A549 treated with Mapracorat at 1 μM for 4 hours (cell line): Measurements from ENCODE around the gene FXYD4. TPM values are rescaled to one million over a fixed set of nuclear protein-coding genes. Genes with fewer than 3 reads are reported as not detected.

Experiments used
- total RNA-seq: library from RNA; stranded (reverse); fragments of 200-300 nt; extraction: Qiagen RNA extraction; gene quantifications from 5 replicates; pipeline ENCODE4 v1.2.3, GENCODE V29; 2022

FXYD4 gene, protein sequence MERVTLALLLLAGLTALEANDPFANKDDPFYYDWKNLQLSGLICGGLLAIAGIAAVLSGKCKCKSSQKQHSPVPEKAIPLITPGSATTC
- total RNA-seq: not detected in 5 replicates

DNA sequence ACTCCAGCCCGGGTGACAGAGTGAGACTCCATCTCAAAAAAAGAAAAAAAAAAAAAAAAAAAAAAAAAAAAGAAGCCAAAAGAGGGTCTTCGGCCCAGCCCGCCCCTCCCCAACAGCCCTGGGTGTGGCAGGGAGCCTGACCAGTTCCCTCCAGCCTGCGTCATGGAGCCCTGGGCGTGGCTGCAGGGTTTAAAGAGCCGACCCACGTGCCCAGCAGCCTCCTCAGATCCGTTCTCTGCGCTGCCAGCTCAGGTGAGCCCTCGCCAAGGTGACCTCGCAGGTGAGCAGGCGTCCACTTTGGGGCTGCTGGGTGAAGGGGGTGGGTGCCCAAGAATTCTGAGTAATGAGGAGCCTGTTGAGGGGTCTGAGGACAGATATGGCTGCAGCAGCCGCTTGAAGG is at the start of gene FXYD4:
Gene FXYD4, plus strand, starts transcription at position 219 of the 400 bp plus-strand sequence. CDS start 2,111 bp downstream, outside the sequence.

DNA sequence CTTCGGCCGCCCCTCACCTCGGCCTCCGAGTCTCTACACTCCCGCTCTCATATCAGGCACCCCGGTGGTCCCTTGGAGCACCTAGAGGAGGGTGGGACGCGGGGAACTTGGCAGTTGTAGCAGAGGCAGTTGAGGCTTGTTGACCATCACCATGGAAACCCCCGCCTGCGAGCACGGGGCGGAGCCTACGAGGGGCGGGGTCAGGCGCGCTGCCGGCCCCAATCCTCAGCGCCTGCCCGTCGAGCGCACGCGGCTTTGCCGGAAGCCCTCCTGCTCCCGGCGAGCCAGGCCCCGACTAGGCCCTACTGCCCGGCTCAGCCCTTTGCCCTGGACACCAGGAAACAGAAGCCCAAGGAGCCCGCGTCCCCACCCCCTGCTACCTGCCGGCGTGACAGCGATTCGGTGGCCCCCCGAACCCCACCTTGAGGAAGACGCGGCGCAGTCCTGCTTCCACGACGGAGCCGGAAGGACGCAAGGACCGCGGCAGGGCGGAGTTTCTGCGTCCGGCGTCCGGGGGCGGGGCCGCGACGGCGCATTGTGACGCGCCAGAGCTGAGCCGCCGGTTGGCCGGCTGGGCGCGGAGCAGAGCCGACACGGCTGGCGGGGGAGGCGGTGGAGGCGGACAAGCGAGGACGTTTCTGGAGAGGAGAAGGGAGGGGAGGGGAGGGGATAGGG is 37.4 kb downstream of the FXYD4 start, which contains the start of gene HNRNPF:
Gene HNRNPF, minus strand, starts transcription at position 477 of the 675 bp plus-strand sequence. CDS start 21,302 bp downstream, outside the sequence.

Other genes starting within 250 kb of the FXYD4 start
- gene CSGALNACT2, start 233.2 kb upstream of the FXYD4 start, total RNA-seq: 9.9 to 13.5 TPM (median 13.3 TPM) in 5 replicates
- 3.9 to 6.4 TPM (median 5.9 TPM) in 5 replicates for gene RASGEF1A, start 104.6 kb upstream of the FXYD4 start, total RNA-seq
- 296 to 346 TPM (median 337 TPM) in 5 replicates for gene HNRNPF, start 37.5 kb downstream of the FXYD4 start, total RNA-seq
- 5.1 to 8.9 TPM (median 7.0 TPM) in 5 replicates for gene ZNF487, start 65.5 kb downstream of the FXYD4 start, total RNA-seq
- gene ZNF239, start 203.0 kb downstream of the FXYD4 start, total RNA-seq: 1.7 to 2.5 TPM (median 1.9 TPM) in 5 replicates
- gene ZNF485, start 234.8 kb downstream of the FXYD4 start, total RNA-seq: 1.6 to 2.6 TPM (median 2.1 TPM) in 5 replicates